Measurements from ENCODE around the gene CCDC50.

CCDC50 gene

DNA sequence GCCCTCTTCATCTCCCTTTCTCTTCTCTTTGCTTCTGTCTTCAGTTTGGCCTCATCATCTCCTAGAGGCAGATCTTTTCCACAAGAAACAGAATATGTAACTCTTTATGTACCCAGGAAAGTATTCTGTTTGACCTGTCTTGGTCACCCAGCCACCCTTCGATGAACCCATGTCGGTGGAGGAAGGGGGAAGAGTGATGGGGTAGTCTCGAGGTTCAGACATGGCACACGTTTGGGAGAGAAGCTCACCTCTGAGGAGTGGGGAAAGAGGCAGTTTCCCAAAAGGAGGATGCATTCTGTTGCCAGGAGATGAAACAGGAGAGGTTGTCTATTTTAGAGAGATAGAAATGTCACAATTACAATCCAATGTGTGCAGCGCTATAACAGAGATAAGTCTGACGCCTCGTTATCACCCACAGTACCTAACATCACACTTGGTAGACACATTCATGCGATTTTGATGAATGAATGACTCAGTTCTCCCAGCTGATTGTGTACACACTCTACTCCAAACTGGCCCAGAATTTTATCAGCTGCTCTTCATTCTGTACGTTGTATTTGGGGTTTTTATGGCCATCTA lies 722 bp upstream of the CCDC50 start:
- peak overlapping the region; percentile 78 to 83 for H3K4me3 ChIP-seq (replicated peaks in 1 of 2; ENCODE audit: low read depth in 2 of 2, low read length in 2 of 2)
- DNase-seq (ENCODE audit: low read depth in 2 of 2) = no peak
- TF ChIP-seq, protein P1, sequence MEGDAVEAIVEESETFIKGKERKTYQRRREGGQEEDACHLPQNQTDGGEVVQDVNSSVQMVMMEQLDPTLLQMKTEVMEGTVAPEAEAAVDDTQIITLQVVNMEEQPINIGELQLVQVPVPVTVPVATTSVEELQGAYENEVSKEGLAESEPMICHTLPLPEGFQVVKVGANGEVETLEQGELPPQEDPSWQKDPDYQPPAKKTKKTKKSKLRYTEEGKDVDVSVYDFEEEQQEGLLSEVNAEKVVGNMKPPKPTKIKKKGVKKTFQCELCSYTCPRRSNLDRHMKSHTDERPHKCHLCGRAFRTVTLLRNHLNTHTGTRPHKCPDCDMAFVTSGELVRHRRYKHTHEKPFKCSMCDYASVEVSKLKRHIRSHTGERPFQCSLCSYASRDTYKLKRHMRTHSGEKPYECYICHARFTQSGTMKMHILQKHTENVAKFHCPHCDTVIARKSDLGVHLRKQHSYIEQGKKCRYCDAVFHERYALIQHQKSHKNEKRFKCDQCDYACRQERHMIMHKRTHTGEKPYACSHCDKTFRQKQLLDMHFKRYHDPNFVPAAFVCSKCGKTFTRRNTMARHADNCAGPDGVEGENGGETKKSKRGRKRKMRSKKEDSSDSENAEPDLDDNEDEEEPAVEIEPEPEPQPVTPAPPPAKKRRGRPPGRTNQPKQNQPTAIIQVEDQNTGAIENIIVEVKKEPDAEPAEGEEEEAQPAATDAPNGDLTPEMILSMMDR (IDR thresholded peaks at IDR 0.05; ENCODE audit: low read depth, low read length) = no peak

GRCh38 chr3:191329654-191330529 lies 698 bp downstream of the CCDC50 start, which contains the start of gene UTS2B:
TSS of gene UTS2B (minus strand) at chr3:191330526. CDS start at chr3:191282189, 48,337 bp downstream.
- H3K4me3 ChIP-seq (replicated peaks in 1 of 2; ENCODE audit: low read depth in 2 of 2, low read length in 2 of 2) = peak within 1 kb of the TSS; percentile 78 to 83
- peak; percentile 63 to 65 for DNase-seq (ENCODE audit: low read depth in 2 of 2)
- TF ChIP-seq, protein P1 (IDR thresholded peaks at IDR 0.05; ENCODE audit: low read depth, low read length) = no peak

GRCh38 chr3:191330530-191331048 lies 1.4 kb downstream of the CCDC50 start:
- TF ChIP-seq, protein P1 (IDR thresholded peaks at IDR 0.05; ENCODE audit: low read depth, low read length) = no peak
- peak; percentile 70 to 90 for DNase-seq (ENCODE audit: low read depth in 2 of 2)
- H3K4me3 ChIP-seq (replicated peaks in 1 of 2; ENCODE audit: low read depth in 2 of 2, low read length in 2 of 2) = peak overlapping the region; percentile 78 to 83

- TF ChIP-seq, protein P1 (IDR thresholded peaks at IDR 0.05; ENCODE audit: low read depth, low read length) = no peak
- DNase-seq (ENCODE audit: low read depth in 2 of 2) = peak; percentile 27 to 75
- H3K4me3 ChIP-seq (replicated peaks in 1 of 2; ENCODE audit: low read depth in 2 of 2, low read length in 2 of 2) = peak overlapping the region; percentile 78 to 83
Observed at GRCh38 chr3:191331388-191331787, 2.2 kb downstream of the CCDC50 start.

DNA sequence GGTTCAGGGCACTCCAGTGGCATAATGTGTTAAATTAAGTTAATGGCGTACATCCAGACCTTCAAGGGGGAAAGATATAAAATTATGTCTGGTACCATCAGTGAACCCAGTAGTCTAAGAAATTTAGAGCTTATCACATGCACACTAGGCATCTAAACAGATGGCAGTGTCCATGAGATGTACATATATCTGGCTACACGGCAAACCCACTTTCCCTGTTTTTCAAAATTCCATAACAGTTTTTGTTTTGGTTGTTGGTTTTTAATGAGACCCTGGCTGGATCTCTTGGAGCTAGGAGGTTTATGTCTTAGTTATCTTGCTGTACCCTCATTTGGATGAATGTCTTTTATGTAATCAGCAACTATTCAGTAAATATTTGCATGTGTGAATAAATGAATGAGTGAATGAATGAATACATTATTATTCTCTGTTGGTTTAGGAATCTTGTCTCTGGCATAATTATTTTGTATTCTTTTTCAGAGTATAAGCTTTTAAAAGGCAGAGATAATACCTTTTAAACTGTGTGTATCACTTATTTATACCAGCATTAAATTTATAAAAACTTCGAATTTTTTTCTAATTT lies 4.2 kb downstream of the CCDC50 start:
- TF ChIP-seq, protein P1 (IDR thresholded peaks at IDR 0.05; ENCODE audit: low read depth, low read length) = no peak
- DNase-seq (ENCODE audit: low read depth in 2 of 2) = no peak
- no peak overlapping the region for H3K4me3 ChIP-seq (replicated peaks in 1 of 2; ENCODE audit: low read depth in 2 of 2, low read length in 2 of 2)

- H3K4me3 ChIP-seq (replicated peaks in 1 of 2; ENCODE audit: low read depth in 2 of 2, low read length in 2 of 2) = no peak overlapping the region
- no peak for DNase-seq (ENCODE audit: low read depth in 2 of 2)
- TF ChIP-seq, protein P1 (IDR thresholded peaks at IDR 0.05; ENCODE audit: low read depth, low read length) = no peak
Observed at GRCh38 chr3:191334346-191334893, 5.2 kb downstream of the CCDC50 start.
